HEK293 (cell line): ENCODE measurements around the gene KCNK6.
A peak's percentile ranks its signal among the peaks of the same experiment; 100 is the strongest.

Source experiments
- GLIS2 ChIP-seq: fragments of 450-650 bp; formaldehyde crosslinking; IDR thresholded peaks from 2 replicates; pipeline ENCODE4 v1.5.1; 2016; ENCODE audit warnings: missing biosample characterization, missing genetic modification characterization
- ZBTB20 ChIP-seq: fragments of 450-650 bp; formaldehyde crosslinking; IDR thresholded peaks from 2 replicates; pipeline ENCODE4 v1.5.1; 2016; ENCODE audit warnings: missing biosample characterization, missing genetic modification characterization
- ZIC2 ChIP-seq: fragments of 450-650 bp; formaldehyde crosslinking; IDR thresholded peaks from 2 replicates; pipeline ENCODE4 v1.5.1; 2016; ENCODE audit warnings: missing biosample characterization, missing genetic modification characterization
- ZNF133 ChIP-seq: fragments of 450-650 bp; formaldehyde crosslinking; IDR thresholded peaks from 2 replicates; pipeline ENCODE4 v1.5.1; 2016; ENCODE audit warnings: missing biosample characterization, missing genetic modification characterization
- ZNF157 ChIP-seq: fragments of 450-650 bp; formaldehyde crosslinking; IDR thresholded peaks from 2 replicates; pipeline ENCODE4 v1.5.1; 2016; ENCODE audit warnings: missing biosample characterization, missing genetic modification characterization
- ZNF394 ChIP-seq: fragments of 450-650 bp; formaldehyde crosslinking; IDR thresholded peaks from 2 replicates; pipeline ENCODE4 v1.5.1; 2016; ENCODE audit warnings: missing biosample characterization, missing genetic modification characterization, mild to moderate bottlenecking, moderate library complexity, borderline replicate concordance
- ZNF433 ChIP-seq: fragments of 450-650 bp; formaldehyde crosslinking; IDR thresholded peaks from 2 replicates; pipeline ENCODE4 v1.5.1; 2016; ENCODE audit warnings: missing biosample characterization, missing genetic modification characterization, low read depth
- ZNF560 ChIP-seq: fragments of 450-650 bp; formaldehyde crosslinking; IDR thresholded peaks from 2 replicates; pipeline ENCODE4 v1.5.1; 2017; ENCODE audit warnings: missing biosample characterization, missing genetic modification characterization, borderline replicate concordance
- ZNF626 ChIP-seq: fragments of 450-650 bp; sonication (Bioruptor Pico); formaldehyde crosslinking; IDR thresholded peaks from 2 replicates; pipeline ENCODE4 v1.5.1; 2018; ENCODE audit warnings: missing biosample characterization, missing genetic modification characterization, inconsistent platforms
- TF ChIP-seq, protein P1 (sequence below): fragments of 450-650 bp; formaldehyde crosslinking; IDR thresholded peaks from 2 replicates; pipeline ENCODE4 v1.5.1; 2016; ENCODE audit warnings: missing biosample characterization, missing genetic modification characterization
- TF ChIP-seq, protein P2 (sequence below): fragments of 450-650 bp; formaldehyde crosslinking; IDR thresholded peaks from 2 replicates; pipeline ENCODE4 v1.5.1; 2016; ENCODE audit warnings: missing biosample characterization, missing genetic modification characterization
- TF ChIP-seq, protein P3 (sequence below): fragments of 450-650 bp; formaldehyde crosslinking; IDR thresholded peaks from 2 replicates; pipeline ENCODE4 v1.5.1; 2016; ENCODE audit warnings: missing biosample characterization, missing genetic modification characterization, borderline replicate concordance
- TF ChIP-seq, protein P4 (sequence below): fragments of 450-650 bp; formaldehyde crosslinking; IDR thresholded peaks from 2 replicates; pipeline ENCODE4 v1.5.1; 2016; ENCODE audit warnings: missing biosample characterization, missing genetic modification characterization
- TF ChIP-seq, protein P5 (sequence below): sonication (generic); formaldehyde crosslinking; IDR thresholded peaks from 2 replicates; pipeline ENCODE4 v1.8.1; 2022; ENCODE audit warnings: mild to moderate bottlenecking, moderate library complexity, missing genetic modification reagents
- TF ChIP-seq, protein P6 (sequence below): fragments of 450-650 bp; formaldehyde crosslinking; IDR thresholded peaks from 2 replicates; pipeline ENCODE4 v1.5.1; 2016; ENCODE audit warnings: missing biosample characterization, missing genetic modification characterization
- TF ChIP-seq, protein P7 (sequence below): fragments of 450-650 bp; formaldehyde crosslinking; IDR thresholded peaks from 2 replicates; pipeline ENCODE4 v1.5.1; 2016; ENCODE audit warnings: missing biosample characterization, missing genetic modification characterization
- TF ChIP-seq, protein P8 (sequence below): fragments of 450-650 bp; formaldehyde crosslinking; IDR thresholded peaks from 2 replicates; pipeline ENCODE4; 2016; ENCODE audit warnings: missing biosample characterization, missing genetic modification characterization
- TF ChIP-seq, protein P9 (sequence below): fragments of 450-650 bp; formaldehyde crosslinking; IDR thresholded peaks from 2 replicates; pipeline ENCODE4 v1.5.0; 2017; ENCODE audit warnings: missing biosample characterization, missing genetic modification characterization, borderline replicate concordance

KCNK6 gene

DNA sequence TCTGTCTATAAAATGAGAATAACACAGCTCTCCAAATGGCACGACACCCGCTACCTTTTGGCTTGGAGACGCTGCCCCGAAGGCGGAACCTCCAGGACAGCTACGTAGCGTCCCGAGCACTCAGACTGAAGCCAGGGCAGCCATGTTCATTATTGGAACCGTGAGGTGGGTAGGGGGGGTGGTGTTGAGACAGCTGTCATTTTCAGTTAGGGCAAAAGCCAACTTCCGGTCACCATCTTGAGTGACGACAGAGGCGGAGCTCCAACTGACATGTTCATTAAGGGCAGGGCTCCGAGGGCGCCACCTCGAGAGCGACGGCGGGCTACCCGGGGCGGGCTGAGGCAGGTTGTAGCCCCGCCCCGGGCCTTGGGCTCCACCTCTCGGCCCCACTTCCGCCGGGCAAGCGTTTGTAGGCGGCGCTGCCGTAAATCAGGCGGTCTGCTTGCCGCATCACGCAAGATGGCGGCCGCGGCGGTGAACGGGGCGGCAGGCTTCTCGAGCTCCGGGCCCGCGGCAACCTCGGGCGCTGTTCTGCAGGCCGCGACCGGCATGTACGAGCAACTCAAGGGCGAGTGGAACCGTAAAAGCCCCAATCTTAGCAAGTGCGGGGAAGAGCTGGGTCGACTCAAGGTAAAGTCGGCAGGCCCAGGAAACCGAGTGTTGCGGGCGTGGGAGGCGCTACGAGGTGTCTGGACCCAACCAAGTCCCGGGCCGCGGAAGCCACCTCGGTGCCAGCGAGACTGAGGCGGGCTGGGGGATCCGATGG is 54.9 kb downstream of the KCNK6 start, which contains the start of gene PSMD8 (continued):
- TF ChIP-seq, protein P1, sequence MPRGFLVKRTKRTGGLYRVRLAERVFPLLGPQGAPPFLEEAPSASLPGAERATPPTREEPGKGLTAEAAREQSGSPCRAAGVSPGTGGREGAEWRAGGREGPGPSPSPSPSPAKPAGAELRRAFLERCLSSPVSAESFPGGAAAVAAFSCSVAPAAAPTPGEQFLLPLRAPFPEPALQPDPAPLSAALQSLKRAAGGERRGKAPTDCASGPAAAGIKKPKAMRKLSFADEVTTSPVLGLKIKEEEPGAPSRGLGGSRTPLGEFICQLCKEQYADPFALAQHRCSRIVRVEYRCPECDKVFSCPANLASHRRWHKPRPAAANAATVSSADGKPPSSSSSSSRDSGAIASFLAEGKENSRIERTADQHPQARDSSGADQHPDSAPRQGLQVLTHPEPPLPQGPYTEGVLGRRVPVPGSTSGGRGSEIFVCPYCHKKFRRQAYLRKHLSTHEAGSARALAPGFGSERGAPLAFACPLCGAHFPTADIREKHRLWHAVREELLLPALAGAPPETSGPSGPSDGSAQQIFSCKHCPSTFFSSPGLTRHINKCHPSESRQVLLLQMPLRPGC, result peak; percentile 72; the same call in 1 of the 2 replicates
- TF ChIP-seq ZNF560 (tag by site-specific recombination) (no peak), ZNF157 (tag by site-specific recombination) (no peak), ZNF394 (tag by site-specific recombination) (peak; percentile 84; the same call in 1 of the 2 replicates), ZNF626 (tag by site-specific recombination) (no peak), ZIC2 (tag by site-specific recombination) (no peak; the same call in 1 of the 2 replicates), ZNF133 (tag by site-specific recombination) (no peak), ZNF433 (no peak), ZBTB20 (tag by site-specific recombination) (peak; percentile 93), GLIS2 (tag by site-specific recombination) (peak; percentile 43)
- TF ChIP-seq, protein P2, sequence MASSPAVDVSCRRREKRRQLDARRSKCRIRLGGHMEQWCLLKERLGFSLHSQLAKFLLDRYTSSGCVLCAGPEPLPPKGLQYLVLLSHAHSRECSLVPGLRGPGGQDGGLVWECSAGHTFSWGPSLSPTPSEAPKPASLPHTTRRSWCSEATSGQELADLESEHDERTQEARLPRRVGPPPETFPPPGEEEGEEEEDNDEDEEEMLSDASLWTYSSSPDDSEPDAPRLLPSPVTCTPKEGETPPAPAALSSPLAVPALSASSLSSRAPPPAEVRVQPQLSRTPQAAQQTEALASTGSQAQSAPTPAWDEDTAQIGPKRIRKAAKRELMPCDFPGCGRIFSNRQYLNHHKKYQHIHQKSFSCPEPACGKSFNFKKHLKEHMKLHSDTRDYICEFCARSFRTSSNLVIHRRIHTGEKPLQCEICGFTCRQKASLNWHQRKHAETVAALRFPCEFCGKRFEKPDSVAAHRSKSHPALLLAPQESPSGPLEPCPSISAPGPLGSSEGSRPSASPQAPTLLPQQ, result peak; percentile 96
- TF ChIP-seq, protein P3, sequence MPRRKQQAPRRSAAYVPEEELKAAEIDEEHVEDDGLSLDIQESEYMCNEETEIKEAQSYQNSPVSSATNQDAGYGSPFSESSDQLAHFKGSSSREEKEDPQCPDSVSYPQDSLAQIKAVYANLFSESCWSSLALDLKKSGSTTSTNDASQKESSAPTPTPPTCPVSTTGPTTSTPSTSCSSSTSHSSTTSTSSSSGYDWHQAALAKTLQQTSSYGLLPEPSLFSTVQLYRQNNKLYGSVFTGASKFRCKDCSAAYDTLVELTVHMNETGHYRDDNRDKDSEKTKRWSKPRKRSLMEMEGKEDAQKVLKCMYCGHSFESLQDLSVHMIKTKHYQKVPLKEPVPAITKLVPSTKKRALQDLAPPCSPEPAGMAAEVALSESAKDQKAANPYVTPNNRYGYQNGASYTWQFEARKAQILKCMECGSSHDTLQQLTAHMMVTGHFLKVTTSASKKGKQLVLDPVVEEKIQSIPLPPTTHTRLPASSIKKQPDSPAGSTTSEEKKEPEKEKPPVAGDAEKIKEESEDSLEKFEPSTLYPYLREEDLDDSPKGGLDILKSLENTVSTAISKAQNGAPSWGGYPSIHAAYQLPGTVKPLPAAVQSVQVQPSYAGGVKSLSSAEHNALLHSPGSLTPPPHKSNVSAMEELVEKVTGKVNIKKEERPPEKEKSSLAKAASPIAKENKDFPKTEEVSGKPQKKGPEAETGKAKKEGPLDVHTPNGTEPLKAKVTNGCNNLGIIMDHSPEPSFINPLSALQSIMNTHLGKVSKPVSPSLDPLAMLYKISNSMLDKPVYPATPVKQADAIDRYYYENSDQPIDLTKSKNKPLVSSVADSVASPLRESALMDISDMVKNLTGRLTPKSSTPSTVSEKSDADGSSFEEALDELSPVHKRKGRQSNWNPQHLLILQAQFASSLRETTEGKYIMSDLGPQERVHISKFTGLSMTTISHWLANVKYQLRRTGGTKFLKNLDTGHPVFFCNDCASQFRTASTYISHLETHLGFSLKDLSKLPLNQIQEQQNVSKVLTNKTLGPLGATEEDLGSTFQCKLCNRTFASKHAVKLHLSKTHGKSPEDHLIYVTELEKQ (tag by site-specific recombination), result peak; percentile 39; the same call in 1 of the 2 replicates
- TF ChIP-seq, protein P4, sequence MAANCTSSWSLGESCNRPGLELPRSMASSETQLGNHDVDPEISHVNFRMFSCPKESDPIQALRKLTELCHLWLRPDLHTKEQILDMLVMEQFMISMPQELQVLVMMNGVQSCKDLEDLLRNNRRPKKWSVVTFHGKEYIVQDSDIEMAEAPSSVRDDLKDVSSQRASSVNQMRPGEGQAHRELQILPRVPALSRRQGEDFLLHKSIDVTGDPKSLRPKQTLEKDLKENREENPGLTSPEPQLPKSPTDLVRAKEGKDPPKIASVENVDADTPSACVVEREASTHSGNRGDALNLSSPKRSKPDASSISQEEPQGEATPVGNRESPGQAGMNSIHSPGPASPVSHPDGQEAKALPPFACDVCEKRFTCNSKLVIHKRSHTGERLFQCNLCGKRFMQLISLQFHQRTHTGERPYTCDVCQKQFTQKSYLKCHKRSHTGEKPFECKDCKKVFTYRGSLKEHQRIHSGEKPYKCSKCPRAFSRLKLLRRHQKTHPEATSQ (tag by site-specific recombination), result peak; percentile 98
- TF ChIP-seq, protein P5, sequence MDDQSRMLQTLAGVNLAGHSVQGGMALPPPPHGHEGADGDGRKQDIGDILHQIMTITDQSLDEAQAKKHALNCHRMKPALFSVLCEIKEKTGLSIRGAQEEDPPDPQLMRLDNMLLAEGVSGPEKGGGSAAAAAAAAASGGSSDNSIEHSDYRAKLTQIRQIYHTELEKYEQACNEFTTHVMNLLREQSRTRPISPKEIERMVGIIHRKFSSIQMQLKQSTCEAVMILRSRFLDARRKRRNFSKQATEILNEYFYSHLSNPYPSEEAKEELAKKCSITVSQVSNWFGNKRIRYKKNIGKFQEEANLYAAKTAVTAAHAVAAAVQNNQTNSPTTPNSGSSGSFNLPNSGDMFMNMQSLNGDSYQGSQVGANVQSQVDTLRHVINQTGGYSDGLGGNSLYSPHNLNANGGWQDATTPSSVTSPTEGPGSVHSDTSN, result peak; percentile 93
- TF ChIP-seq, protein P6, sequence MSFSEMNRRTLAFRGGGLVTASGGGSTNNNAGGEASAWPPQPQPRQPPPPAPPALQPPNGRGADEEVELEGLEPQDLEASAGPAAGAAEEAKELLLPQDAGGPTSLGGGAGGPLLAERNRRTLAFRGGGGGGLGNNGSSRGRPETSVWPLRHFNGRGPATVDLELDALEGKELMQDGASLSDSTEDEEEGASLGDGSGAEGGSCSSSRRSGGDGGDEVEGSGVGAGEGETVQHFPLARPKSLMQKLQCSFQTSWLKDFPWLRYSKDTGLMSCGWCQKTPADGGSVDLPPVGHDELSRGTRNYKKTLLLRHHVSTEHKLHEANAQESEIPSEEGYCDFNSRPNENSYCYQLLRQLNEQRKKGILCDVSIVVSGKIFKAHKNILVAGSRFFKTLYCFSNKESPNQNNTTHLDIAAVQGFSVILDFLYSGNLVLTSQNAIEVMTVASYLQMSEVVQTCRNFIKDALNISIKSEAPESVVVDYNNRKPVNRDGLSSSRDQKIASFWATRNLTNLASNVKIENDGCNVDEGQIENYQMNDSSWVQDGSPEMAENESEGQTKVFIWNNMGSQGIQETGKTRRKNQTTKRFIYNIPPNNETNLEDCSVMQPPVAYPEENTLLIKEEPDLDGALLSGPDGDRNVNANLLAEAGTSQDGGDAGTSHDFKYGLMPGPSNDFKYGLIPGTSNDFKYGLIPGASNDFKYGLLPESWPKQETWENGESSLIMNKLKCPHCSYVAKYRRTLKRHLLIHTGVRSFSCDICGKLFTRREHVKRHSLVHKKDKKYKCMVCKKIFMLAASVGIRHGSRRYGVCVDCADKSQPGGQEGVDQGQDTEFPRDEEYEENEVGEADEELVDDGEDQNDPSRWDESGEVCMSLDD (tag by site-specific recombination), result peak; percentile 75
- TF ChIP-seq, protein P7, sequence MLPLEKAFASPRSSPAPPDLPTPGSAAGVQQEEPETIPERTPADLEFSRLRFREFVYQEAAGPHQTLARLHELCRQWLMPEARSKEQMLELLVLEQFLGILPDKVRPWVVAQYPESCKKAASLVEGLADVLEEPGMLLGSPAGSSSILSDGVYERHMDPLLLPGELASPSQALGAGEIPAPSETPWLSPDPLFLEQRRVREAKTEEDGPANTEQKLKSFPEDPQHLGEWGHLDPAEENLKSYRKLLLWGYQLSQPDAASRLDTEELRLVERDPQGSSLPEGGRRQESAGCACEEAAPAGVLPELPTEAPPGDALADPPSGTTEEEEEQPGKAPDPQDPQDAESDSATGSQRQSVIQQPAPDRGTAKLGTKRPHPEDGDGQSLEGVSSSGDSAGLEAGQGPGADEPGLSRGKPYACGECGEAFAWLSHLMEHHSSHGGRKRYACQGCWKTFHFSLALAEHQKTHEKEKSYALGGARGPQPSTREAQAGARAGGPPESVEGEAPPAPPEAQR (tag by site-specific recombination), result peak; percentile 96
- TF ChIP-seq, protein P8, sequence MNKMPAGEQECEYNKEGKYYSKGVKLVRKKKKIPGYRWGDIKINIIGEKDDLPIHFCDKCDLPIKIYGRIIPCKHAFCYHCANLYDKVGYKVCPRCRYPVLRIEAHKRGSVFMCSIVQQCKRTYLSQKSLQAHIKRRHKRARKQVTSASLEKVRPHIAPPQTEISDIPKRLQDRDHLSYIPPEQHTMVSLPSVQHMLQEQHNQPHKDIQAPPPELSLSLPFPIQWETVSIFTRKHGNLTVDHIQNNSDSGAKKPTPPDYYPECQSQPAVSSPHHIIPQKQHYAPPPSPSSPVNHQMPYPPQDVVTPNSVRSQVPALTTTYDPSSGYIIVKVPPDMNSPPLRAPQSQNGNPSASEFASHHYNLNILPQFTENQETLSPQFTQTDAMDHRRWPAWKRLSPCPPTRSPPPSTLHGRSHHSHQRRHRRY, result peak; percentile 72; the same call in 1 of the 2 replicates
- TF ChIP-seq, protein P9, sequence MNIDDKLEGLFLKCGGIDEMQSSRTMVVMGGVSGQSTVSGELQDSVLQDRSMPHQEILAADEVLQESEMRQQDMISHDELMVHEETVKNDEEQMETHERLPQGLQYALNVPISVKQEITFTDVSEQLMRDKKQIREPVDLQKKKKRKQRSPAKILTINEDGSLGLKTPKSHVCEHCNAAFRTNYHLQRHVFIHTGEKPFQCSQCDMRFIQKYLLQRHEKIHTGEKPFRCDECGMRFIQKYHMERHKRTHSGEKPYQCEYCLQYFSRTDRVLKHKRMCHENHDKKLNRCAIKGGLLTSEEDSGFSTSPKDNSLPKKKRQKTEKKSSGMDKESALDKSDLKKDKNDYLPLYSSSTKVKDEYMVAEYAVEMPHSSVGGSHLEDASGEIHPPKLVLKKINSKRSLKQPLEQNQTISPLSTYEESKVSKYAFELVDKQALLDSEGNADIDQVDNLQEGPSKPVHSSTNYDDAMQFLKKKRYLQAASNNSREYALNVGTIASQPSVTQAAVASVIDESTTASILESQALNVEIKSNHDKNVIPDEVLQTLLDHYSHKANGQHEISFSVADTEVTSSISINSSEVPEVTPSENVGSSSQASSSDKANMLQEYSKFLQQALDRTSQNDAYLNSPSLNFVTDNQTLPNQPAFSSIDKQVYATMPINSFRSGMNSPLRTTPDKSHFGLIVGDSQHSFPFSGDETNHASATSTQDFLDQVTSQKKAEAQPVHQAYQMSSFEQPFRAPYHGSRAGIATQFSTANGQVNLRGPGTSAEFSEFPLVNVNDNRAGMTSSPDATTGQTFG (tag by site-specific recombination), result peak; percentile 90; the same call in 1 of the 2 replicates
